Neural cell (in vitro differentiated cells): ENCODE results near the gene GIPC3.
A peak's percentile ranks its signal among the peaks of the same experiment; 100 is the strongest.

ENCODE experiments used
- EZH2 ChIP-seq: fragments of 200-600, 300-800 bp; shearing (Covaris generic), sonication (generic); IDR thresholded peaks from 2 replicates; pipeline ENCODE4 v1.6.1; 2014; ENCODE audit warnings: antibody characterized with exemption, low read length, borderline replicate concordance, mild to moderate bottlenecking; ENCODE audit not compliant: insufficient read depth, poor library complexity, severe bottlenecking
- POLR2AphosphoS5 ChIP-seq: IDR thresholded peaks from 2 replicates; pipeline ENCODE4 v1.6.1; 2012
- RAD21 ChIP-seq: fragments of 450-650 bp; conservative IDR thresholded peaks from 2 replicates; pipeline ENCODE4 v1.6.1; 2014; ENCODE audit warnings: antibody characterized with exemption, mild to moderate bottlenecking, moderate library complexity
- TAF1 ChIP-seq: IDR thresholded peaks from 2 replicates; pipeline ENCODE4 v1.6.1; 2012; ENCODE audit warnings: low read depth
- TF ChIP-seq, protein P1 (sequence below): IDR thresholded peaks from 2 replicates; pipeline ENCODE4 v1.6.1; 2012; ENCODE audit warnings: borderline replicate concordance
- TF ChIP-seq, protein P2 (sequence below): fragments of 450-650 bp; IDR thresholded peaks from 2 replicates; pipeline ENCODE4 v1.5.1; 2014; ENCODE audit warnings: antibody characterized with exemption, mild to moderate bottlenecking, moderate library complexity; ENCODE audit not compliant: poor library complexity, severe bottlenecking

DNA sequence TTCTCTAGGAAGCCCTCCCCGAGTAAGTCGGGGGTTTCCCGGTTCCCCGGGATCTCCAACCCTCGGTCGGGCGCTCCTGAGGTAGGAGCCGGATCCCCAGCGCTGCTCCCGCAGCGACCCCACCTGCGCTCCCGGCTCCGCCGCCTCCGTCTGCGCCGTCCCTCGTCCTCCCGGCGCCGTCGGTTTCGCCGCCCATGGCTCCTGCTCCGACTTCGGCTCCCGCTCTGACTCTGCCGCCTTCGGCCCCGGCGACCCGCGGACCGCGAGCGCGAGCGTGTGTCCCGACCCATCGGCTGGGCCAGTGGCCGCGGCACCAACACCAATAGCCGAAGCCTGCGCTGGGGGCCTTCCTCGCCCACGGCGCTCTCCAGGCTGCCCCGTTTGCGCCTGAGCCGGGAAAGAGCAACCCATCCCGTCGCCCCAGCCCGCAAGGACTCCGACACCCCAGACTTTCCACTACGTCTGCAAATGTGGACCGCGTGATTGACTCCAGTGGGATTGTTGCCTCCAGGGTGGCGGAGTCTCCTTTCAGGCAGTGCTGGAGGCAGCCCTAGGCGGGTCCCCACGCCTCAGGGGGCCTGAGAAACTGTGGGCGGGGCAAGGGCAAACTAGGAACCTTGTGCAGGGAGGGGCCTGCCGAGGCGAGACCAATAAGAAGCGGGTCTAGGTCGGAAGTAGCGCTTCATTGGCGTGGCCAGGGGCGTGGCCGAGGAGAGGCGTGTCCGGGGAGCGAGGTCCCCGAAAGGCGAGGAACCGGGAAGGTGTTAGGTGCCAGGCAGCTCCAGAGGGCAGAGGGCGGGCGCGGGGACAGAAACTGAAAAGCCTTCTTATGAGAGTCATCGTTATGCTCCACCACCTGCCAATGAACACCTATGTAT is 41.4 kb downstream of the GIPC3 start, which contains the start of gene CACTIN:
- TF ChIP-seq, protein P1, sequence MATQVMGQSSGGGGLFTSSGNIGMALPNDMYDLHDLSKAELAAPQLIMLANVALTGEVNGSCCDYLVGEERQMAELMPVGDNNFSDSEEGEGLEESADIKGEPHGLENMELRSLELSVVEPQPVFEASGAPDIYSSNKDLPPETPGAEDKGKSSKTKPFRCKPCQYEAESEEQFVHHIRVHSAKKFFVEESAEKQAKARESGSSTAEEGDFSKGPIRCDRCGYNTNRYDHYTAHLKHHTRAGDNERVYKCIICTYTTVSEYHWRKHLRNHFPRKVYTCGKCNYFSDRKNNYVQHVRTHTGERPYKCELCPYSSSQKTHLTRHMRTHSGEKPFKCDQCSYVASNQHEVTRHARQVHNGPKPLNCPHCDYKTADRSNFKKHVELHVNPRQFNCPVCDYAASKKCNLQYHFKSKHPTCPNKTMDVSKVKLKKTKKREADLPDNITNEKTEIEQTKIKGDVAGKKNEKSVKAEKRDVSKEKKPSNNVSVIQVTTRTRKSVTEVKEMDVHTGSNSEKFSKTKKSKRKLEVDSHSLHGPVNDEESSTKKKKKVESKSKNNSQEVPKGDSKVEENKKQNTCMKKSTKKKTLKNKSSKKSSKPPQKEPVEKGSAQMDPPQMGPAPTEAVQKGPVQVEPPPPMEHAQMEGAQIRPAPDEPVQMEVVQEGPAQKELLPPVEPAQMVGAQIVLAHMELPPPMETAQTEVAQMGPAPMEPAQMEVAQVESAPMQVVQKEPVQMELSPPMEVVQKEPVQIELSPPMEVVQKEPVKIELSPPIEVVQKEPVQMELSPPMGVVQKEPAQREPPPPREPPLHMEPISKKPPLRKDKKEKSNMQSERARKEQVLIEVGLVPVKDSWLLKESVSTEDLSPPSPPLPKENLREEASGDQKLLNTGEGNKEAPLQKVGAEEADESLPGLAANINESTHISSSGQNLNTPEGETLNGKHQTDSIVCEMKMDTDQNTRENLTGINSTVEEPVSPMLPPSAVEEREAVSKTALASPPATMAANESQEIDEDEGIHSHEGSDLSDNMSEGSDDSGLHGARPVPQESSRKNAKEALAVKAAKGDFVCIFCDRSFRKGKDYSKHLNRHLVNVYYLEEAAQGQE, result peak; percentile 59
- TF ChIP-seq POLR2AphosphoS5, result peak; percentile 67
- TF ChIP-seq, protein P2, sequence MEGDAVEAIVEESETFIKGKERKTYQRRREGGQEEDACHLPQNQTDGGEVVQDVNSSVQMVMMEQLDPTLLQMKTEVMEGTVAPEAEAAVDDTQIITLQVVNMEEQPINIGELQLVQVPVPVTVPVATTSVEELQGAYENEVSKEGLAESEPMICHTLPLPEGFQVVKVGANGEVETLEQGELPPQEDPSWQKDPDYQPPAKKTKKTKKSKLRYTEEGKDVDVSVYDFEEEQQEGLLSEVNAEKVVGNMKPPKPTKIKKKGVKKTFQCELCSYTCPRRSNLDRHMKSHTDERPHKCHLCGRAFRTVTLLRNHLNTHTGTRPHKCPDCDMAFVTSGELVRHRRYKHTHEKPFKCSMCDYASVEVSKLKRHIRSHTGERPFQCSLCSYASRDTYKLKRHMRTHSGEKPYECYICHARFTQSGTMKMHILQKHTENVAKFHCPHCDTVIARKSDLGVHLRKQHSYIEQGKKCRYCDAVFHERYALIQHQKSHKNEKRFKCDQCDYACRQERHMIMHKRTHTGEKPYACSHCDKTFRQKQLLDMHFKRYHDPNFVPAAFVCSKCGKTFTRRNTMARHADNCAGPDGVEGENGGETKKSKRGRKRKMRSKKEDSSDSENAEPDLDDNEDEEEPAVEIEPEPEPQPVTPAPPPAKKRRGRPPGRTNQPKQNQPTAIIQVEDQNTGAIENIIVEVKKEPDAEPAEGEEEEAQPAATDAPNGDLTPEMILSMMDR, result peak; percentile 44
- peak; percentile 88 for TF ChIP-seq TAF1
- TF ChIP-seq EZH2, result no peak
- TF ChIP-seq RAD21, result peak; percentile 57
